ENCODE results near the gene NIFK. TPM values are rescaled to one million over a fixed set of nuclear protein-coding genes. Genes with fewer than 3 reads are reported as not detected.

Gene NIFK
- total RNA-seq, 1 donor from 2014 or later, result 36.4 TPM

DNA sequence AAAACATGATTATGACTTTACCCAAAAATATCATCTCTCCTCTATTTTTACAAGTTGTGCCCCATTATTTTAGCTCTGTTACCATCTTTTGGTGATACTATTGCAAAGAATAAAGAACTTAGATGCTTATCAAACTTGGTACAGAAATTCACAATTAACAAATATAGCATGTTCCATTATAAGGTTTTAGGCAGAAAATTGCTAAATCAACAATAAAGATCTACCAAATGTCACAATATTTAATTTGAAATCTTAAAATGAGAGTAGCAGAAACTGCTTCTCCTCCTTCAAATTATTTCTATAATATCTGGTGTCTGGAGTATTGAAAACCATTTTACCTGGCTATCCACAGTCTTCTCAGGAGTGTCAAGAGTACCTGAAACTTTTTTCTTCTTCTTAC lies 8.7 kb downstream of the NIFK start:
- no peak overlapping the region for H3K4me3 ChIP-seq
- no peaks in the 10 kb centered on the region for H3K9me3 ChIP-seq
- no peak overlapping the region for H3K27ac ChIP-seq
- no peak for DNase-seq
- no peaks in the 10 kb centered on the region for H3K27me3 ChIP-seq
- no peak for ATAC-seq
- peaks cover 66% of the 10 kb centered on the region for H3K36me3 ChIP-seq
- intact Hi-C loops (cut with DNase I), result no loop called here
- no peaks in the 10 kb centered on the region for H3K4me1 ChIP-seq
- TF ChIP-seq, protein P1, sequence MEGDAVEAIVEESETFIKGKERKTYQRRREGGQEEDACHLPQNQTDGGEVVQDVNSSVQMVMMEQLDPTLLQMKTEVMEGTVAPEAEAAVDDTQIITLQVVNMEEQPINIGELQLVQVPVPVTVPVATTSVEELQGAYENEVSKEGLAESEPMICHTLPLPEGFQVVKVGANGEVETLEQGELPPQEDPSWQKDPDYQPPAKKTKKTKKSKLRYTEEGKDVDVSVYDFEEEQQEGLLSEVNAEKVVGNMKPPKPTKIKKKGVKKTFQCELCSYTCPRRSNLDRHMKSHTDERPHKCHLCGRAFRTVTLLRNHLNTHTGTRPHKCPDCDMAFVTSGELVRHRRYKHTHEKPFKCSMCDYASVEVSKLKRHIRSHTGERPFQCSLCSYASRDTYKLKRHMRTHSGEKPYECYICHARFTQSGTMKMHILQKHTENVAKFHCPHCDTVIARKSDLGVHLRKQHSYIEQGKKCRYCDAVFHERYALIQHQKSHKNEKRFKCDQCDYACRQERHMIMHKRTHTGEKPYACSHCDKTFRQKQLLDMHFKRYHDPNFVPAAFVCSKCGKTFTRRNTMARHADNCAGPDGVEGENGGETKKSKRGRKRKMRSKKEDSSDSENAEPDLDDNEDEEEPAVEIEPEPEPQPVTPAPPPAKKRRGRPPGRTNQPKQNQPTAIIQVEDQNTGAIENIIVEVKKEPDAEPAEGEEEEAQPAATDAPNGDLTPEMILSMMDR (IDR thresholded peaks at IDR 0.05), result no peak

DNA sequence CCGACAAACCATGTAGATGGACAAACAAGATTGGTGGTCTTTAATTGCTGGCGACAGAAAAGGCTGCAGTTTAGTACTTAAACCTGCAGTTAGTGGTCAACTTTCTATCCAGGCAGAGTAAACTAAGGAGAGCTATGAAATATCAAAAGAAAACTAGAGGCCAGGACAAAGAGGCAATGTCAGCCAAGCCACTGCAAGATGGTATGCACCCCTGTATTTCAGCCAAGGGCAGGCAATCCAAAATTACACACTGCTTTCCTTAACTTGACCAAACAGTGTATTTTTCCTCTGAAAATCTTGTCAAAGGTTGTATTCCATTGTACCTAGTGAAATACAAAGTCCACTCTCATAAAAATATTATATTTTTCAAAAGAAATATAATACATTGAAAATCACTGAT lies 9.3 kb downstream of the NIFK start:
- Histone ChIP-seq H3K27ac (no peak overlapping the region), H3K27me3 (no peaks in the 10 kb centered on the region), H3K9me3 (no peaks in the 10 kb centered on the region), H3K4me3 (no peak overlapping the region), H3K36me3 (peaks cover 59% of the 10 kb centered on the region), H3K4me1 (no peaks in the 10 kb centered on the region)
- TF ChIP-seq, protein P1 (IDR thresholded peaks at IDR 0.05), result no peak
- ATAC-seq (no peak), DNase-seq (no peak)
- intact Hi-C loops (cut with DNase I), result no loop called here

DNA sequence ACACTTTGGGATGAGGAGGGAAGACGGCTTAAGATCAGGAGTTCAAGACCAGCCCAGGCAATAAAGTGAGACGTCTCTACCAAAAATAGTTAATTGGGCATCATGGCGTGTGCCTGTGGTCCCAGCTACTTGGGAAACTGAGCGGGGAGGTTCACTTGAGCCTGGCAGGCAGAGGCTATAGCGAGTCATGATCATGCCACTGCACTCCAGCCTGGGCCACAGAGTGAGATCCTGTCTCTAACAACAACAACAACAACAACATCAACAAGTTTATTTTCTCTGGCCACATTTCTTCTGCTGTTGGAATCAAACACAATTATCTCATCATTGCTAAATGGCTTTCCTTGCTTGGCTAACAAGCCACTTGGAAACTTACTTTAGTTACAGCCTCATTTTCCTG lies 13.4 kb downstream of the NIFK start:
- ATAC-seq (no peak), DNase-seq (no peak)
- TF ChIP-seq, protein P1 (IDR thresholded peaks at IDR 0.05), result no peak
- peaks cover 19% of the 10 kb centered on the region for H3K36me3 ChIP-seq
- no peaks in the 10 kb centered on the region for H3K9me3 ChIP-seq
- H3K27ac ChIP-seq, result no peak overlapping the region
- intact Hi-C loops (cut with DNase I), result no loop called here
- H3K4me1 ChIP-seq, result no peaks in the 10 kb centered on the region
- no peaks in the 10 kb centered on the region for H3K27me3 ChIP-seq
- no peak overlapping the region for H3K4me3 ChIP-seq

DNA sequence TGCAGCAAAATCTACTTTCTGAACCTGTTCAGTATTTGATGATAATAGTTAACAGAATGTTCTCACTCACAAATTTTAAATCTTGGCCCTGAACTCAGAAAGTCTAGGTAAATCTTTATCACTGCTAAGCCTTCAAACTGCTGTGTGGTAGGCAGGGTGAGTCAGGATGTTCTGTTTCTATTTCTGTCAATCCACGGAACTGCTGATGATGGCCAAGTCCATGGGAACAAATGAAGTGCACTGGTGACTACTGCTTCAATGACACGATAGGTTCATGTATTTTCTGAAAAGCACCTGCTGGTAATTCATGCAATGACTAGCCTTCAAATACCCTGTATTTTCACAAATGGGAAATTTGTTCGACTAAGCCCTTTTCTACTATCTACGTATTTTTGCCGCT lies 14.2 kb downstream of the NIFK start:
- Histone ChIP-seq H3K27ac (no peak overlapping the region), H3K4me1 (no peaks in the 10 kb centered on the region), H3K27me3 (no peaks in the 10 kb centered on the region), H3K36me3 (peaks cover 11% of the 10 kb centered on the region), H3K9me3 (no peaks in the 10 kb centered on the region), H3K4me3 (no peak overlapping the region)
- TF ChIP-seq, protein P1 (IDR thresholded peaks at IDR 0.05), result no peak
- ATAC-seq (no peak), DNase-seq (no peak)
- intact Hi-C loops (cut with DNase I), result no loop called here

DNA sequence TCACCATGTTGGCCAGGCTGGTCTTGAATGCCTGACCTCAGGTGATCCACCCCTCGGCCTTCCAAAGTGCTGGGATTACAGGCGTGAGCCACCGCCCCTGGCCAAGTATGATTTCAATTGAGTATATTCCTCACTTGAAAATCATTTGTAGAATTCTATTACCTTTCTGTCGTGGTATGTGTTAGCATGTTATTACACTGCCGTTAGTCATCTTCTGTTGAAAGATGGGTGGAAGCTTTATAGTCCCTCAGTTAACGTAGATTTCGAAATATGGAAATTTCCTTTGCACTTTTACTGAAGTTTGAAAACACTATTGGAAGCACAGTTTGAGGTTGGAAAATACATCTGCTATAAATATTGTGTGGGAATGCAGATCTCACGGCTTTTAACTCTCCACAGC lies 14.7 kb downstream of the NIFK start:
- Histone ChIP-seq H3K27ac (no peak overlapping the region), H3K27me3 (no peaks in the 10 kb centered on the region), H3K9me3 (no peaks in the 10 kb centered on the region), H3K36me3 (peaks cover 5% of the 10 kb centered on the region), H3K4me1 (no peaks in the 10 kb centered on the region), H3K4me3 (no peak overlapping the region)
- no peak for DNase-seq
- TF ChIP-seq, protein P1 (IDR thresholded peaks at IDR 0.05), result no peak
- ATAC-seq, result no peak
- intact Hi-C loops (cut with DNase I), result no loop called here

DNA sequence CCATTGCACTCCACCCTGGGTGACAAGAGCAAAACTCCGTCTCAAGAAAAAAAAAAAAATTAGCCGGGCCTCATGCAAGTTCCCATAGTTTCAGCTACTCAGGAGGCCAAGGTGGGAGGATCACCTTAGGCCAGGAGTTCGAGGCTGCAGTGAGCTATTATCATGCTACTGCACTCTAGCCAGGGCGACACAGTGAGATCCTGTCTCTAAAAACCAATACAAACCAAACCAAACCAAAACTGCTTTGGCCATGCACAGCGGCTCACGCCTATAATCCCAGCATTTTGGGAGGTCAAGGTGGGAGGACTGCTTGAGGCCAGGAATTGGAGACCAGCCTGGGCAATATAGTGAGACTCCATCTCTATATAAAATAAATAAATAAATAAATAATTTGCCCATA lies 19.1 kb downstream of the NIFK start:
- no peaks in the 10 kb centered on the region for H3K27me3 ChIP-seq
- no peaks in the 10 kb centered on the region for H3K9me3 ChIP-seq
- no peaks in the 10 kb centered on the region for H3K36me3 ChIP-seq
- H3K4me1 ChIP-seq, result no peaks in the 10 kb centered on the region
- intact Hi-C loops (cut with DNase I), result loop anchor here (10.0 kb wide), 1 partner anchor 193 kb away; no protein-coding TSS in a partner anchor
- no peak overlapping the region for H3K27ac ChIP-seq
- H3K4me3 ChIP-seq, result no peak overlapping the region
- DNase-seq (no peak), ATAC-seq (no peak)
- TF ChIP-seq, protein P1 (IDR thresholded peaks at IDR 0.05), result no peak

Data from upper lobe of right lung (tissue), 1 donor.